K562 (cell line): ENCODE results near the gene SEC24A. TPM values are rescaled to one million over a fixed set of nuclear protein-coding genes. Genes with fewer than 3 reads are reported as not detected.

Experiments
- BHLHE40 ChIP-seq: IDR thresholded peaks from 2 replicates; pipeline ENCODE4 v1.6.1; 2011; ENCODE audit warnings: low read length, improper control_type of control experiment
- CLOCK ChIP-seq: fragments of 250-450 bp; sonication (Bioruptor Pico); IDR thresholded peaks from 2 replicates; pipeline ENCODE4 v1.4.0; 2020; ENCODE audit warnings: mild to moderate bottlenecking, moderate library complexity, borderline replicate concordance
- FOXJ2 ChIP-seq: fragments of 200-800 bp; sonication (Bioruptor generic); IDR thresholded peaks from 2 replicates; pipeline ENCODE4 v1.6.1; 2016; ENCODE audit warnings: missing genetic modification characterization, missing compliant biosample characterization
- HDAC6 ChIP-seq: IDR thresholded peaks from 2 replicates; pipeline ENCODE4 v1.6.1; 2012; ENCODE audit warnings: low read depth, mild to moderate bottlenecking, control low read depth, inconsistent platforms, low read length, moderate library complexity
- IRF2 ChIP-seq: sonication (generic); formaldehyde crosslinking; IDR thresholded peaks from 2 replicates; pipeline ENCODE4 v1.8.1; 2022; ENCODE audit warnings: mild to moderate bottlenecking, missing genetic modification reagents
- NBN ChIP-seq: fragments of 450-650 bp; IDR thresholded peaks from 2 replicates; pipeline ENCODE4 v1.6.1; 2016; ENCODE audit warnings: low read depth, mild to moderate bottlenecking
- NFE2L1 ChIP-seq: fragments of 450-650 bp; IDR thresholded peaks from 2 replicates; pipeline ENCODE4 v1.6.1; 2016; ENCODE audit warnings: missing genetic modification characterization, low read depth, mild to moderate bottlenecking, missing compliant biosample characterization, moderate library complexity, borderline replicate concordance
- REST ChIP-seq, 2 experiments: fragments of 450-650 bp; formaldehyde crosslinking in 1 of 2; IDR thresholded peaks; 2 replicates each; pipeline versions ENCODE4 v1.4.0 to v1.6.1; 2014 to 2020; ENCODE audit warnings: mild to moderate bottlenecking in 2 of 2, borderline replicate concordance in 1 of 2, low read depth in 1 of 2
- SMARCA4 ChIP-seq: fragments of 450-650 bp; IDR thresholded peaks from 2 replicates; pipeline ENCODE4 v1.6.1; 2016
- TEAD1 ChIP-seq, 2 experiments: fragments of 450-650 bp in 1 of 2; sonication (generic) in 1 of 2; formaldehyde crosslinking; IDR thresholded peaks; 2 replicates each; pipeline versions ENCODE4 v1.4.0 to v1.8.0; 2020 to 2022; ENCODE audit warnings: mild to moderate bottlenecking in 2 of 2, missing genetic modification reagents in 1 of 2
- ZBTB12 ChIP-seq: fragments of 250-450 bp; sonication (Bioruptor Pico); IDR thresholded peaks from 2 replicates; pipeline ENCODE4 v1.4.0; 2020
- ZNF507 ChIP-seq: conservative IDR thresholded peaks from 2 replicates; pipeline ENCODE4 v1.6.1; 2017; ENCODE audit warnings: missing genetic modification characterization, missing compliant biosample characterization
- ZNF830 ChIP-seq: fragments of 250-450 bp; sonication (Bioruptor Pico); IDR thresholded peaks from 2 replicates; pipeline ENCODE4 v1.5.0; 2021; ENCODE audit warnings: mild to moderate bottlenecking
- polyA plus RNA-seq, 8 experiments: library from polyadenylated mRNA; depleted of rRNA in 4 of 8; stranded (reverse) in 5 of 8; unstranded in 3 of 8; fragments of >200 nt; fragmentation: Nextera tagmentation in 2 of 8; fragmentation: Illumina TruSeq in 1 of 8; extraction: Ambion mirVana in 2 of 8; extraction: Trizol in 1 of 8; gene quantifications; 2 replicates each; pipeline versions ENCODE4 v1.2.1 to v1.2.3, GENCODE V29; 2011 to 2014; ENCODE audit warnings: inconsistent platforms in 1 of 8, missing spikeins in 1 of 8
- total RNA-seq, 7 experiments: library from RNA; depleted of rRNA in 6 of 7; stranded (reverse); fragments of >200 nt in 6 of 7; fragmentation: Illumina TruSeq in 2 of 7; extraction: Trizol in 2 of 7; gene quantifications; 2 replicates each; pipeline versions ENCODE4 v1.2.1 to v1.2.3, GENCODE V29; 2011 to 2021; ENCODE audit warnings: low replicate concordance in 1 of 7

The SEC24A gene
- total and polyA plus RNA-seq, 9 of the 15 experiments (the other 6 are each of a cell fraction or from before 2014, with no cell fraction given) = 7.9 to 36.5 (median 17.5) TPM

- TF ChIP-seq REST (IDR thresholded peaks at IDR 0.05; ENCODE audit: borderline replicate concordance) (peak; percentile 69; the same call in 1 of the 2 replicates), REST (CRISPR knock-in tag; IDR thresholded peaks at IDR 0.05; ENCODE audit: low read depth) (peak; percentile 76; the same call in 1 of the 2 replicates), ZBTB12 (CRISPR knock-in tag) (peak; percentile 94), ZNF830 (CRISPR knock-in tag) (no peak), BHLHE40 (peak; percentile 88), NBN (no peak), SMARCA4 (no peak), CLOCK (CRISPR knock-in tag) (no peak), ZNF507 (tag) (no peak), NFE2L1 (tag) (no peak), TEAD1 (CRISPR knock-in tag; IDR thresholded peaks at IDR 0.05) (peak in 1 of 2 experiments; percentile 56; a peak in 2 of 4 replicates), HDAC6 (no peak), IRF2 (CRISPR knock-in tag) (no peak), FOXJ2 (tag) (peak; percentile 65; the same call in 1 of the 2 replicates)
Measured at GRCh38 chr5:134738133-134738962, 89.8 kb downstream of the SEC24A start, which contains the start of gene CAMLG (continued).
